Muscle layer of colon (tissue), 2 donors: ENCODE results near the gene MGLL.

Source experiments
- H3K27ac ChIP-seq: one replicate; pipeline ENCODE4 v1.7.0; 2013; ENCODE audit warnings: low read depth, mild to moderate bottlenecking, low read length, moderate library complexity
- H3K27me3 ChIP-seq, 2 donors: one replicate each; pipeline ENCODE4 v1.7.0; 2013; ENCODE audit warnings: low read length in 2 of 2, mild to moderate bottlenecking in 2 of 2; ENCODE audit not compliant: insufficient read depth in 2 of 2, control insufficient read depth in 1 of 2
- H3K36me3 ChIP-seq: one replicate; pipeline ENCODE4 v1.7.0; 2013; ENCODE audit warnings: mild to moderate bottlenecking, low read length; ENCODE audit not compliant: insufficient read depth
- H3K4me1 ChIP-seq: one replicate; pipeline ENCODE4 v1.7.0; 2013; ENCODE audit warnings: mild to moderate bottlenecking, low read length; ENCODE audit not compliant: insufficient read depth
- H3K4me3 ChIP-seq, 2 donors: one replicate each; pipeline ENCODE4 v1.7.0; 2013; ENCODE audit warnings: low read length in 2 of 2, low read depth in 1 of 2, mild to moderate bottlenecking in 1 of 2, moderate library complexity in 1 of 2
- H3K9ac ChIP-seq: one replicate; pipeline ENCODE4 v1.7.0; 2013; ENCODE audit warnings: low read length
- H3K9me3 ChIP-seq: one replicate; pipeline ENCODE4 v1.7.0; 2013; ENCODE audit warnings: mild to moderate bottlenecking, low read length
- donor health status: abdominal sarcoma.
- donor health status: Adenocarcinoma of cecum.

Gene MGLL

DNA sequence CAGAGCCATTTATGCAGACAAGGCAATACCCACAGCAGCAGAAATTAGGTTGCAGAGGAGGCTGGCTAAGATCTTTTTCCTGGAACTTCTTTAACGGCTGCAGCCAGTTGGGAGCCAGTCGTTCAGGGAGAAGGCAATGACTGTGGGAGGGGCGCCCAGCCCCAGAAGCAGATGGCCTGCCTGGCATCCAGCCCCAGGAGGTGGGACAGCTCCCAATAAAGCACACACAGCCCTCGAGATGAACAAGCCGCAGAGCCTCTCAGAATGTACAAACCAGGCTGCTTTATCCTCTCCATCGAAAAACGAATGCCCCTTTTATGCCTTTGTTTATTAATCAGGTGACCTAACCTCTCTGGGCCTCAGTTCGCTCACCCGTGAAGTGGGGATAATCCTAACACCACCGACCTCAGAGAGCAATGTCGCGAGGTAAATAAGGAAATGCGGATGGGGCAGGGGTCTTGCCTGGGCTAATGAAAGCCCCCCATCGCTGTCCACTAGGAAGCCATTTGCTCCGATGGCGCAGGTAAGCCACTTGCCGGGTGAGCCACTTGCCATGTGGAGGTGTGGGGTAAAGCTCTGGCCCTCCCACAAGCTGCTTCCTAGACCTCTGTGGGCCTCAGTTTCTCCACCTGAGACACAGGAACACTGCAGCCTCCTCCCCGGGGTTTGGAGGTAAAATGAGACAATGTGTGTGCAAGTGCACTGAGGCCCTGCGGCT is 35.8 kb downstream of the MGLL start:
- H3K9me3 ChIP-seq, result no peaks in the 10 kb centered on the region
- no peaks in the 10 kb centered on the region for H3K27me3 ChIP-seq
- H3K36me3 ChIP-seq, result no peaks in the 10 kb centered on the region
- peak overlapping the region; percentile 74 for H3K27ac ChIP-seq
- H3K4me3 ChIP-seq, result peak overlapping the region in 1 of 2 donors; percentile 47
- H3K9ac ChIP-seq, result peak overlapping the region; percentile 66
- peaks cover 86% of the 10 kb centered on the region for H3K4me1 ChIP-seq

DNA sequence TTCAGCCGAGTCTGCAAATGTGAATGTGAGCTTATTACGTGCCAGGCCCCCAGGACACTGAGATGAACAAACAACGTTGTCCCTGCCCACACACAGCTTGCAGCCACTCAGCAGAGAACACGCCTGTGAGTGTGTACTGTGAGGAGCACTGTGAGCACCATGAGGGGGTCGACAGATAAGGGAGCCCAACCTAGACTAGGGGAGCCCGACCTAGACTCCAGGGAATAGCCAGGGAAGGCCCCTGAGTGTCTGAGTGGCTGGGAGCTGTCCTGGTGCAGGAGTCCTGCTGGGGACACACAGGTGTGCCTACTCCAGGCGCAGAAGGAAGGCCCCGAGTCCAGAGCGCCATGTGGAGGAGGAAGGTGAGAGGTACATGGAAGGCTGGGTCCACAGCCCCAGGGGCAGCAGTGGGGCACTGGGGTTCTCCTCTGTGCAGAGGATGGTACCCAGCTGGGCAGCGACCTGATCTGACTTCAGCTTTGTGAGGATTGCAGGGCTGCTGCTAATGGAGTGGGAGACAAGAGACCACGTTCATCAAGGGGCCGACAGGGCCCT is 36.5 kb downstream of the MGLL start:
- Histone ChIP-seq H3K9ac (peak overlapping the region; percentile 16), H3K36me3 (peaks cover 4% of the 10 kb centered on the region), H3K27me3 (no peaks in the 10 kb centered on the region), H3K4me1 (peaks cover 86% of the 10 kb centered on the region), H3K9me3 (no peaks in the 10 kb centered on the region), H3K27ac (peak overlapping the region; percentile 74), H3K4me3 (peak overlapping the region in 1 of 2 donors; percentile 12)

- H3K36me3 ChIP-seq, result peaks cover 9% of the 10 kb centered on the region
- H3K4me3 ChIP-seq, result no peak overlapping the region
- peaks cover 86% of the 10 kb centered on the region for H3K4me1 ChIP-seq
- H3K27ac ChIP-seq, result peak overlapping the region; percentile 74
- H3K9me3 ChIP-seq, result no peaks in the 10 kb centered on the region
- no peak overlapping the region for H3K9ac ChIP-seq
- H3K27me3 ChIP-seq, result no peaks in the 10 kb centered on the region
Observed at GRCh38 chr3:127784865-127785710, 37.2 kb downstream of the MGLL start.

- Histone ChIP-seq H3K4me1 (peaks cover 85% of the 10 kb centered on the region), H3K9ac (no peak overlapping the region), H3K27ac (peak overlapping the region; percentile 74)
Observed at GRCh38 chr3:127784283-127784682, 38.0 kb downstream of the MGLL start.

DNA sequence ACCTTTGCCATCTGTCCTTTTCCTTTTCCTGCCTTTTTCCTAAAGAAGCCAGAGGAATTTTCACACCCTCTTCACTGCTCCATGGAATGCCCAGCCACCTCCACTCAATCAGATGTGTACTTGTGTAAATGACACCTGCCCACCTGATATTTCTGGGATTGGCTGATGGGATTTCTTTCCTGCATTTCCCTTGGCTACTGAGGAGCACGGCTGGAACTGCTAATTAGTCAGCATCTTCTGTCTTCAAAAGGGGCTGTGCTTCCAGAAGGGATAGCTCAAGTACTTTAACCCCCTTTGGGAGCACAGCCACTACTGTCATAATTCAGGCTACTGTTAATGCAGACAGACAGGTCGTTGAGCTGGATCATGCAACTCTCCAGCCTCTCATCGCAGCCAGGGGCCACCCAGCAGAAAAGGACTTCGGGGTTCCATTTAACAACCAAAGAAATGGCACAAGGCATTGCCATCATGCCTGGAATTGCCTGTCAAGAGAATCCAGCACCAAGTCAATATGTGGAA is 38.6 kb downstream of the MGLL start:
- H3K4me1 ChIP-seq, result peaks cover 79% of the 10 kb centered on the region
- H3K9ac ChIP-seq, result no peak overlapping the region
- H3K27ac ChIP-seq, result peak overlapping the region; percentile 36
- H3K27me3 ChIP-seq, result no peaks in the 10 kb centered on the region
- H3K36me3 ChIP-seq, result peaks cover 12% of the 10 kb centered on the region
- no peaks in the 10 kb centered on the region for H3K9me3 ChIP-seq
- H3K4me3 ChIP-seq, result no peak overlapping the region

More at GRCh38 chr3:127784283-127784682, 38.0 kb downstream of the MGLL start:
- H3K4me3 ChIP-seq, result no peak overlapping the region
- no peaks in the 10 kb centered on the region for H3K27me3 ChIP-seq
- H3K36me3 ChIP-seq, result peaks cover 12% of the 10 kb centered on the region
- H3K9me3 ChIP-seq, result no peaks in the 10 kb centered on the region

DNA sequence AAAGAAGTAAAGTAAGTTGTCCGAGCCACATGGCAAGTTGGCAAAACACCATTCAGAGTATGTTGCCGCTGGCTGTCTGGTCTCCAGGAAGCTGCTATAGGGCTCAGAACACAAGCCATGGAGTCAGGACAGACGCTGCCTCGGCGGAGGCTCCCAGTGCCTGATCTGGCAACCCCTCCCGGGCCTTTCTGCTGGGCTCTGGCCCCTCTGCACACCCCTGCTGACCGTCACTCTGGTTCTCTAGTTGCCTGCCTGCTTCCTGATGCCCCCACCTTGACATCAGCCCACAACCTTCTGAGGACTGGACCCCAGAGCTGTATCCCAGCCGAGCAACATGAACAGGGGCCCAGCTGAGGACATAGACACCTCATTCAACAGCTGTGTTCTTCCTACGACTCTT is 39.1 kb downstream of the MGLL start:
- Histone ChIP-seq H3K27ac (peak overlapping the region; percentile 36), H3K27me3 (no peaks in the 10 kb centered on the region), H3K36me3 (peaks cover 12% of the 10 kb centered on the region), H3K9ac (no peak overlapping the region), H3K4me1 (peaks cover 74% of the 10 kb centered on the region), H3K9me3 (no peaks in the 10 kb centered on the region), H3K4me3 (no peak overlapping the region)

DNA sequence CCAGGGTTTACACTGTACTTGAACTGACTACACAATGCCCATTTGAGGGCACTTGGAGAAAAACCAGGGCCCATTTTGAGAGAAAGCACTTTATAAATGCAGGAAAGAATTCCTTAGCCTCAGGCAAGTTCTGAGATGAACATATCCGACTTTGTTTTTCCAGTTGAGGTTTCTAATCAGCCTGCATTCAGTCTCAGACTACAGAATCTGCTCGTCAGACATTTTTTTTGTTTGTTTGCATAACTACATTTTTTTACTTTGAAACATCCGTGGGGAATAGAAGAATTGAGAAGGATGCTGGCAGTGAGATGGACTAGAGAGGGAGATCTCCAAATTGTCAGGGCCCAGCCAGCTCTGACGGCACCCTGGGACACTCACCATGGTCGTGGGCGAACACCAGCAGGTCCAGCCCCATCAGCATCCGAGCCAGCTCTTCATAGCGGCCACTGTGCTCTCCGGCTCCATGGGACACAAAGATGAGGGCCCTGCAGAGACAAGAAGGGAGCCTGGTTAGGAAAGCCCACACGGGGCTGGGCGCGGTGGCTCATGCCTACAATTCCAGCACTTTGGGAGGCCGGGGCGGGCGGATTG is 40.8 kb downstream of the MGLL start:
- Histone ChIP-seq H3K36me3 (peaks cover 12% of the 10 kb centered on the region), H3K27ac (peak overlapping the region; percentile 12), H3K9ac (no peak overlapping the region), H3K4me1 (peaks cover 57% of the 10 kb centered on the region), H3K27me3 (no peaks in the 10 kb centered on the region), H3K4me3 (no peak overlapping the region), H3K9me3 (no peaks in the 10 kb centered on the region)

- peaks cover 12% of the 10 kb centered on the region for H3K36me3 ChIP-seq
- no peaks in the 10 kb centered on the region for H3K27me3 ChIP-seq
- peak overlapping the region; percentile 12 for H3K27ac ChIP-seq
- H3K9me3 ChIP-seq, result no peaks in the 10 kb centered on the region
- H3K4me1 ChIP-seq, result peaks cover 57% of the 10 kb centered on the region
- no peak overlapping the region for H3K4me3 ChIP-seq
- H3K9ac ChIP-seq, result no peak overlapping the region
Observed at GRCh38 chr3:127780536-127781400, 41.5 kb downstream of the MGLL start.

DNA sequence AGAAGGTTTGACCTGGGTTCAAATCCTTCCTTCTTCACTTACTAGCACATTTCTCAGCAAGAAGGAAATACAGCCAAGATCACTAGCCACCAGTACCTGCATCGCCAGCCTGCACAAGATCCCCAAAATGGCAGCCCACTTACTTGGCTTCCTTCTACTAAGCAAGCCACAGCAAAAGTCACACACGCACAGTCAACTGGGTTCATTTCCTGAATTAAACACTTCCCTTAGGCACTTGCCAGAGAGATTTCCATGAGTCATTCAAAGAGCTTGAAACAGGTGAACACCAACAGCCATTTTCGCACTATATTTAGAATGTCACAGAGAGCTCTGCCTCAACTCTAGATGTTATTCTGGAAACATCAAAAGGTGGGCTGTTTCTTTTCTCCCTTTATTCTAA is 42.6 kb downstream of the MGLL start:
- peaks cover 57% of the 10 kb centered on the region for H3K4me1 ChIP-seq
- no peak overlapping the region for H3K4me3 ChIP-seq
- H3K27ac ChIP-seq, result no peak overlapping the region
- H3K36me3 ChIP-seq, result peaks cover 12% of the 10 kb centered on the region
- no peaks in the 10 kb centered on the region for H3K9me3 ChIP-seq
- H3K9ac ChIP-seq, result no peak overlapping the region
- H3K27me3 ChIP-seq, result no peaks in the 10 kb centered on the region

DNA sequence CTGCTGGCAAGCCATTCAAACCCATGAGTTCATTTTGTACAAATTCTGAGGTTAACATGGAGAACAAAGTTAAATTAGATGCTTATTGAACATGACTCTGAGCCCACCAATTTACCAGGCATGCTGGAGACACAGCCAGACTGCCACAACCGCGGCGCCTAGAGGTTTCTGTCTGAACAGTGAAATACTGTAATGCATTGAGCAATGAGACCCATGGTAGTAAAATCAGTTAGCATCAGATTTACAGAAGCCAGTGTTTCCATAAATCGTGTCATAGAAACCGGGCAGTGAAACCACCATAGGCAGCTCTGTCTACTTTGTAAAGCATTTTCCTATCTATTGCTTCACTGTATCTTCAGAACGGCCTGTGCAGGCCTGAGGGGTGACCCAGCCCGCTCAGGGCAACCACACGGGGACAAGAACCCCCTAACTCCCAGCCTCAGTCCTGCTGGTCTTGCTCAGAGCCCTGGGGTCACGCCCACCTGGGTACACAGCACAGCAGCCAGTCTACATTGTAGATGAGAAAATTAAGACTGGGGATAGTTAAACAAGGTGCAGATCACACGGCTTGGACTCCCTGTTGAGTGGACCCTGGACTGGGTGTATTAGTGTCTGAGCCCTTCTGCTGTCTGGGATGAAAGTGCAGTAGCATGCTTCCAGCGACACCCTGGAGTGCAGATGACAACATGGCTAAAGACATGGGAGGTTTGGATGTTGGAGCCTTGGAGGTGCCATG is 44.2 kb downstream of the MGLL start:
- H3K27me3 ChIP-seq, result no peaks in the 10 kb centered on the region
- no peaks in the 10 kb centered on the region for H3K9me3 ChIP-seq
- H3K27ac ChIP-seq, result no peak overlapping the region
- no peak overlapping the region for H3K9ac ChIP-seq
- H3K36me3 ChIP-seq, result peaks cover 12% of the 10 kb centered on the region
- no peak overlapping the region for H3K4me3 ChIP-seq
- H3K4me1 ChIP-seq, result peaks cover 50% of the 10 kb centered on the region
